Right lobe of liver (tissue), 6 donors: ENCODE measurements around the gene FSTL5. TPM values are rescaled to one million over a fixed set of nuclear protein-coding genes. Genes with fewer than 3 reads are reported as not detected.

Source experiments
- ATAC-seq, 4 donors: fragments of 200-7000 bp; cut with Tn5 transposase; one replicate each; pipeline ENCODE4 v1.9.1; 2020; ENCODE audit warnings: mild to moderate bottlenecking in 4 of 4, moderate library complexity in 4 of 4
- DNase-seq, 3 donors: peaks; one replicate each; pipeline ENCODE4 v3.0.0-alpha.2; 2020
- H3K27ac ChIP-seq, 3 donors: fragments of 200-600 bp; one replicate each; pipeline ENCODE4 v1.8.0; 2022
- H3K27me3 ChIP-seq, 2 donors: fragments of 200-600 bp; one replicate each; pipeline ENCODE4 v1.8.0; 2022
- H3K36me3 ChIP-seq, 4 donors: fragments of 200-600 bp; sonication (generic) in 1 of 4; one replicate each; pipeline versions ENCODE4 v1.5.1 to v1.8.0; 2017 to 2022; ENCODE audit warnings: control low read depth in 1 of 4
- H3K4me1 ChIP-seq, 4 donors: fragments of 200-600 bp; sonication (generic) in 1 of 4; one replicate each; pipeline versions ENCODE4 v1.5.1 to v1.8.0; 2017 to 2022; ENCODE audit warnings: control low read depth in 1 of 4
- H3K4me3 ChIP-seq, 3 donors: fragments of 200-600 bp; one replicate each; pipeline ENCODE4 v1.8.0; 2022
- H3K9me3 ChIP-seq, 4 donors: fragments of 200-600 bp; sonication (generic) in 1 of 4; one replicate each; pipeline versions ENCODE4 v1.5.1 to v1.8.0; 2017 to 2022; ENCODE audit warnings: control low read depth in 1 of 4
- CTCF ChIP-seq, 4 donors: fragments of 200-600 bp in 3 of 4; fragments of 450-650 bp in 1 of 4; IDR thresholded peaks; one replicate each; pipeline versions ENCODE4 v1.5.1 to v1.8.0; 2016 to 2022; ENCODE audit warnings: antibody characterized with exemption in 4 of 4, mild to moderate bottlenecking in 2 of 4
- POLR2A ChIP-seq: fragments of 450-650 bp; IDR thresholded peaks from one replicate; pipeline ENCODE4 v1.6.1; 2017; ENCODE audit warnings: antibody characterized with exemption, mild to moderate bottlenecking
- WGBS: methylation state at CpG from one replicate; pipeline ENCODE4 v1.1.6; 2018; ENCODE audit warnings: low coverage, low lambda C conversion rate; ENCODE audit not compliant: insufficient coverage; ENCODE audit errors: missing lambda C conversion rate; 5-methylcytosine and 5-hydroxymethylcytosine counted together
- intact Hi-C, 2 donors: fragments of 100-400 bp; cut with DNase I; formaldehyde crosslinking; loops; one replicate each; pipeline versions ENCODE4 v1.11.2 to v1.14.1; 2022
- total RNA-seq, 6 experiments: library from RNA; depleted of rRNA in 2 of 6; stranded (reverse); fragments of >200 nt in 2 of 6; fragmentation: NEBNext Ultra II Directional in 3 of 6; extraction: Animal tissue kit (Norgen Biotek cat#: 25700) in 3 of 6; gene quantifications; one replicate each; pipeline versions ENCODE4 v1.1.0 to v1.2.4, GENCODE V29; 2016 to 2023
- donor health status: DM: no; HTN: yes; CAD: no.
- donor health status: DM: no; HTN: no; CAD: no.
- donor health status: DM: no; HTN: no; CAD: no.
- donor health status: DM: no; HTN: yes; CAD: no.
- donor health status: DM: no; HTN: yes; CAD: no.

FSTL5 gene
- total RNA-seq, 6 experiments from 2014 or later: 0.12 to 0.95 TPM; not detected in 4

- Histone ChIP-seq H3K27me3 (no peaks in the 10 kb centered on the region), H3K4me1 (no peaks in the 10 kb centered on the region), H3K36me3 (no peaks in the 10 kb centered on the region), H3K27ac (no peak overlapping the region), H3K4me3 (no peak overlapping the region), H3K9me3 (no peaks in the 10 kb centered on the region)
- intact Hi-C loops: no loop called here
- WGBS: 67% methylated on average over 1 of the region's 1 CpG
- TF ChIP-seq POLR2A: no peak
- TF ChIP-seq CTCF (IDR thresholded peaks at IDR 0.05): no peak
- DNase-seq (no peak), ATAC-seq (no peak)
These were observed 623.5 kb downstream of the FSTL5 start for GRCh38 chr4:161540265-161540664.

GRCh38 chr4:161538941-161539340 is 624.9 kb downstream of the FSTL5 start:
- H3K36me3 ChIP-seq: no peaks in the 10 kb centered on the region
- TF ChIP-seq CTCF (IDR thresholded peaks at IDR 0.05) (no peak), POLR2A (no peak)
- H3K4me3 ChIP-seq: no peak overlapping the region
- no peak for DNase-seq
- no peaks in the 10 kb centered on the region for H3K27me3 ChIP-seq
- 55% methylated on average over 4 of the region's 4 CpGs for WGBS
- no peaks in the 10 kb centered on the region for H3K4me1 ChIP-seq
- intact Hi-C loops: no loop called here
- H3K9me3 ChIP-seq: no peaks in the 10 kb centered on the region
- ATAC-seq: no peak
- H3K27ac ChIP-seq: no peak overlapping the region

GRCh38 chr4:161530710-161531109 is 633.1 kb downstream of the FSTL5 start:
- Histone ChIP-seq H3K27ac (no peak overlapping the region), H3K36me3 (no peaks in the 10 kb centered on the region), H3K4me3 (no peak overlapping the region), H3K9me3 (no peaks in the 10 kb centered on the region), H3K27me3 (peaks cover 0 to 4% of the 10 kb centered on the region in 2 donors), H3K4me1 (no peaks in the 10 kb centered on the region)
- no peak for ATAC-seq
- DNase-seq: no peak
- WGBS: 25% methylated on average over 1 of the region's 1 CpG
- TF ChIP-seq POLR2A (no peak), CTCF (IDR thresholded peaks at IDR 0.05) (no peak)
- intact Hi-C loops: no loop called here

- Histone ChIP-seq H3K36me3 (no peaks in the 10 kb centered on the region), H3K4me3 (no peak overlapping the region), H3K27me3 (no peaks in the 10 kb centered on the region), H3K9me3 (no peaks in the 10 kb centered on the region), H3K27ac (no peak overlapping the region), H3K4me1 (no peaks in the 10 kb centered on the region)
- no peak for DNase-seq
- intact Hi-C loops: no loop called here
- no peak for ATAC-seq
- TF ChIP-seq CTCF (IDR thresholded peaks at IDR 0.05) (no peak), POLR2A (no peak)
- 14% methylated on average over 1 of the region's 1 CpG for WGBS
These were observed 638.7 kb downstream of the FSTL5 start for GRCh38 chr4:161525121-161525520.

- TF ChIP-seq CTCF (IDR thresholded peaks at IDR 0.05): no peak
- no peak for TF ChIP-seq POLR2A
- intact Hi-C loops: no loop called here
- Histone ChIP-seq H3K4me1 (no peaks in the 10 kb centered on the region), H3K4me3 (no peak overlapping the region), H3K9me3 (no peaks in the 10 kb centered on the region), H3K27ac (no peak overlapping the region), H3K27me3 (no peaks in the 10 kb centered on the region), H3K36me3 (no peaks in the 10 kb centered on the region)
- WGBS: 20% methylated on average over 3 of the region's 3 CpGs
- DNase-seq (no peak), ATAC-seq (no peak)
These were observed 641.8 kb downstream of the FSTL5 start for GRCh38 chr4:161522031-161522430.
